CD8-positive, alpha-beta memory T cell (primary cell): ENCODE measurements around the gene RAET1E. TPM values are rescaled to one million over a fixed set of nuclear protein-coding genes. Genes with fewer than 3 reads are reported as not detected.

Experiments used
- CTCF ChIA-PET: fragments of 350-600 bp; sonication (Branson Sonifier 250); formaldehyde crosslinking; loops from one replicate; lab custom pipeline; 2021; ENCODE audit warnings: antibody characterized with exemption; lab: Charles Lee
- POLR2A ChIA-PET: fragments of 350-600 bp; sonication (Branson Sonifier 250); formaldehyde crosslinking; loops from one replicate; lab custom pipeline; 2021; ENCODE audit warnings: antibody characterized with exemption; lab: Charles Lee
- DNase-seq, 5 donors: peaks; one replicate each; pipeline versions ENCODE4 v3.0.0 to v3.0.0-alpha.2; 2020 to 2022; ENCODE audit warnings: mixed read lengths in 1 of 5
- H3K27ac ChIP-seq: one replicate; pipeline ENCODE4 v1.7.0; 2013; ENCODE audit warnings: low read depth, mild to moderate bottlenecking, low read length, moderate library complexity
- H3K27me3 ChIP-seq: 2 replicates; pipeline ENCODE4 v1.7.0; 2013; ENCODE audit warnings: low read length, mild to moderate bottlenecking; ENCODE audit not compliant: insufficient read depth, poor library complexity, severe bottlenecking
- H3K36me3 ChIP-seq: 2 replicates; pipeline ENCODE4 v1.7.0; 2013; ENCODE audit warnings: mild to moderate bottlenecking, low read length, moderate library complexity; ENCODE audit not compliant: insufficient read depth
- H3K4me1 ChIP-seq: 2 replicates; pipeline ENCODE4 v1.7.0; 2013; ENCODE audit warnings: mild to moderate bottlenecking, low read length, moderate library complexity; ENCODE audit not compliant: insufficient read depth
- H3K4me3 ChIP-seq: 2 replicates; pipeline ENCODE4 v1.7.0; 2013; ENCODE audit warnings: mild to moderate bottlenecking, low read length
- H3K9me3 ChIP-seq: 2 replicates; pipeline ENCODE4 v1.7.0; 2013; ENCODE audit warnings: mild to moderate bottlenecking, low read length
- H3K27ac Mint-ChIP-seq, 8 donors: one replicate each; pipeline ENCODE4 v1.8.0; 2020 to 2021; ENCODE audit warnings: mixed read lengths in 8 of 8, mild to moderate bottlenecking in 6 of 8, inconsistent platforms in 3 of 8, moderate library complexity in 3 of 8
- H3K27me3 Mint-ChIP-seq, 2 donors: one replicate each; pipeline ENCODE4 v1.8.0; 2020 to 2021; ENCODE audit warnings: mixed read lengths in 2 of 2, mild to moderate bottlenecking in 1 of 2, moderate library complexity in 1 of 2
- H3K36me3 Mint-ChIP-seq, 3 donors: one replicate each; pipeline ENCODE4 v1.8.0; 2020 to 2021; ENCODE audit warnings: mixed read lengths in 3 of 3, inconsistent platforms in 1 of 3, mild to moderate bottlenecking in 1 of 3
- H3K4me1 Mint-ChIP-seq, 3 donors: one replicate each; pipeline ENCODE4 v1.8.0; 2020 to 2021; ENCODE audit warnings: mixed read lengths in 3 of 3, inconsistent platforms in 1 of 3, mild to moderate bottlenecking in 1 of 3
- H3K4me3 Mint-ChIP-seq, 7 donors: one replicate each; pipeline ENCODE4 v1.8.0; 2020 to 2021; ENCODE audit warnings: mixed read lengths in 7 of 7, mild to moderate bottlenecking in 6 of 7, moderate library complexity in 4 of 7, inconsistent platforms in 2 of 7
- H3K9me3 Mint-ChIP-seq, 5 donors: one replicate each; pipeline ENCODE4 v1.8.0; 2020 to 2022; ENCODE audit warnings: mixed read lengths in 5 of 5, mild to moderate bottlenecking in 3 of 5, moderate library complexity in 2 of 5, inconsistent platforms in 1 of 5
- polyA plus RNA-seq: library from polyadenylated mRNA; unstranded; fragments of 300-500 nt; fragmentation: Illumina TruSeq; gene quantifications from one replicate; pipeline ENCODE4 v1.2.3, GENCODE V29; 2021
- total RNA-seq, 2 experiments: library from RNA; stranded (reverse); gene quantifications; one replicate each; pipeline ENCODE4 v1.2.3, GENCODE V29; 2021

Gene RAET1E
- total and polyA plus RNA-seq, 3 experiments from 2014 or later: not detected

DNA sequence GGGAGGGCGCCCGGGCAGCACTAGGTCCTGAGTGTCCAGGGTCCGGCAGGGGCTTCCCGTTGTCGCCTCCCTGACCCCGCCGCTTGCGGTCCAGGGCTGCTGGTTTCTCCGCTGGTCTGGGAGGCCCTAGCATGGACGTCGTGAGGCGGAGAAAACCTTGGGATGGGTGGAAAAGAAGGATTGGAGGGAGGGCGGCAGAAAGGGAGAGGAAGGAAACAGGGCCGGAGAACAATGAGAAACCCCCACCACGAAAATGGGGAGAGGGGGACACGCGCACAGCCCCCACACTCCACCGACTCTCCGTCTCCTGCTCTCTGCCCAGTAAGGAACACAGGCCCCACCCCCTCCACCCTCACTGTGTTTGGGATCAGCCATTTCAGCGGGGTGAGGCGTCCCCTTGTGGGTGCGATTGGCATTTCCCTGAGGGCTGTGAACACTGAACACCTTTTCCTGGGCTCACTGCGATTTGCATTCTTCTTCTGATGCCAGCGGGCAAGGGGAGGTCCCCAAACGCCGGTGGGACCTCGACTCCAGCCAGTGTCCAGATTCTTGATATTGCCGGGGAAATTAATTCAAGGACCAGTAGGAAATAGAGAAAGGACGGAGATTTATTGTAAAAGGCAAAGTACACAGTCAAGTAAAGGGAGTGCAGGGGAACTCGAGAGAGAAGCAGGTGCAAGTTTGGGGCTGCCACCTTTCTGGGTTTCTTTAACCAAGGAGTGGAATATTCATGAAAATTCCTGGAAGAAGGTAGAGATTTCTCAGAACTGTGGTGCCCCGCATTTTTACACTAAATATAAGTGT lies 28.3 kb upstream of the RAET1E start:
- H3K27me3 ChIP-seq: peaks cover 55% of the 10 kb centered on the region
- peak overlapping the region; percentile 19 for H3K4me3 ChIP-seq
- DNase-seq: peak; percentile 39 to 79 (median 56)
- no peaks in the 10 kb centered on the region for H3K9me3 ChIP-seq
- ChIA-PET CTCF (interaction anchor here (0.9 to 1.2 kb wide), 2 partner anchors 10 to 86 kb away, joined by 3 read pairs; no protein-coding TSS in a partner anchor), POLR2A (no interaction called here)
- H3K27ac Mint-ChIP-seq: peak overlapping the region in 2 of 8 donors; percentile 15 to 82
- peaks cover 20% of the 10 kb centered on the region for H3K4me1 ChIP-seq
- H3K36me3 Mint-ChIP-seq: no peaks in the 10 kb centered on the region
- H3K27me3 Mint-ChIP-seq: peaks cover 79 to 91% of the 10 kb centered on the region in 2 donors
- H3K4me3 Mint-ChIP-seq: peak overlapping the region in 1 of 7 donors; percentile 6
- H3K9me3 Mint-ChIP-seq: peaks cover 0 to 2% (median 0%) of the 10 kb centered on the region in 5 donors
- H3K36me3 ChIP-seq: no peaks in the 10 kb centered on the region
- no peak overlapping the region for H3K27ac ChIP-seq
- peaks cover 25 to 37% (median 26%) of the 10 kb centered on the region in 3 donors for H3K4me1 Mint-ChIP-seq

DNA sequence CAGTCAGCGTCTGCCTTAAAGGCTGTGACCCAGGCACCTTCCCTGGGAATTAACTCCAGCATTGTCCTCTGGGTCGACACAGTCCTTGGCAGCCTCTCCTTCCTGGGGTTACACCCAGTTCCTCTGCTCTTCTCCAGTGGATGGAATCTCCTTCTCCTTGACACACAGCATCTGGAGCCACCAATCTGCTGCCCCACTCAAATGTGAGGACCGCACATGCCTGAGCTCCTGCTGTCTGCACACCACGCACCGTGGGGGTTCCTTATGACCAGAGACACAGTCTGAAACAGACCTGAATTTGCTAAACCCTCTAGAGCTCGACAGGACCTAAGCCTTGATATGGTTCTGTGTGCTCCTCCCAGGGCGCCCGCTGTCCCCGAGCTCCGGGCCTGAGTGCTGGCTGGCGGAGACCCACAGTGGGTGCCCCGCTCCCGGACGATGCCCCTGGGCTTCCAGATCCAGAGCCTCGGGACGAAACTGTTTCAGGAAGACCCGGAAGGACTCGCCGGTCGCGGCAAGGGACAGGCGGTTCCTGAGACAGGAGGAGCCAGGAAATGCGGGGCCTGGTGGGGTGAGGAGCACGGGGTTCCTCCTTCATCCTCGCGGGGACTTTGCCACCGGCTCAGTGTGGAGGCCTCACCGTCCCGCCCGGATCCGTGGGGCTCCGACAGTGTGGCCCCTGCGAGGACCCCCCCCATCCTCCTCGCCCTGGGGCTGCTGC lies 27.5 kb upstream of the RAET1E start:
- Histone ChIP-seq H3K4me3 (no peak overlapping the region), H3K27me3 (peaks cover 59% of the 10 kb centered on the region)
- peaks cover 81 to 91% of the 10 kb centered on the region in 2 donors for H3K27me3 Mint-ChIP-seq

GRCh38 chr6:149924933-149925252 lies 27.0 kb upstream of the RAET1E start:
- peaks cover 82 to 91% of the 10 kb centered on the region in 2 donors for H3K27me3 Mint-ChIP-seq
- Histone ChIP-seq H3K27ac (no peak overlapping the region), H3K9me3 (no peaks in the 10 kb centered on the region), H3K4me3 (no peak overlapping the region), H3K36me3 (no peaks in the 10 kb centered on the region), H3K4me1 (peaks cover 20% of the 10 kb centered on the region), H3K27me3 (peaks cover 59% of the 10 kb centered on the region)
- ChIA-PET POLR2A (no interaction called here), CTCF (interaction anchor here (0.9 to 1.2 kb wide), 3 partner anchors 9 to 85 kb away, joined by 3 to 4 read pairs (median 3); no protein-coding TSS in a partner anchor)
- H3K4me1 Mint-ChIP-seq: peaks cover 25 to 37% (median 26%) of the 10 kb centered on the region in 3 donors
- no peak overlapping the region for H3K27ac Mint-ChIP-seq
- DNase-seq: no peak
- peaks cover 0 to 2% (median 0%) of the 10 kb centered on the region in 5 donors for H3K9me3 Mint-ChIP-seq
- peak overlapping the region in 2 of 7 donors; percentile 5 to 27 for H3K4me3 Mint-ChIP-seq
- H3K36me3 Mint-ChIP-seq: no peaks in the 10 kb centered on the region

More for the DNA sequence above, 27.5 kb upstream of the RAET1E start:
- Mint-ChIP-seq H3K4me1 (peaks cover 25 to 37% (median 26%) of the 10 kb centered on the region in 3 donors), H3K27ac (no peak overlapping the region), H3K4me3 (peak overlapping the region in 4 of 7 donors; percentile 19 to 64 (median 34)), H3K36me3 (no peaks in the 10 kb centered on the region), H3K9me3 (peaks cover 0 to 2% (median 0%) of the 10 kb centered on the region in 5 donors)
- no peaks in the 10 kb centered on the region for H3K36me3 ChIP-seq
- H3K27ac ChIP-seq: no peak overlapping the region
- peaks cover 20% of the 10 kb centered on the region for H3K4me1 ChIP-seq
- POLR2A ChIA-PET: no interaction called here
- CTCF ChIA-PET: interaction anchor here (0.9 to 1.2 kb wide), 3 partner anchors 10 to 85 kb away, joined by 3 to 4 read pairs (median 3); no protein-coding TSS in a partner anchor
- no peaks in the 10 kb centered on the region for H3K9me3 ChIP-seq
- no peak for DNase-seq

- H3K27me3 ChIP-seq: peaks cover 53% of the 10 kb centered on the region
- CTCF ChIA-PET: interaction anchor here (1.0 to 1.2 kb wide), 2 partner anchors 16 to 84 kb away, joined by 3 to 4 read pairs; no protein-coding TSS in a partner anchor
- peak overlapping the region in 6 of 7 donors; percentile 21 to 90 (median 42) for H3K4me3 Mint-ChIP-seq
These were observed 26.5 kb upstream of the RAET1E start for GRCh38 chr6:149924206-149924932.

GRCh38 chr6:149923327-149923986 lies 25.5 kb upstream of the RAET1E start:
- peaks cover 20% of the 10 kb centered on the region for H3K4me1 ChIP-seq
- Mint-ChIP-seq H3K9me3 (peaks cover 0 to 2% (median 0%) of the 10 kb centered on the region in 5 donors), H3K36me3 (no peaks in the 10 kb centered on the region), H3K27ac (peak overlapping the region in 2 of 8 donors; percentile 53 to 74), H3K4me1 (peaks cover 25 to 37% (median 26%) of the 10 kb centered on the region in 3 donors), H3K27me3 (peaks cover 74 to 82% of the 10 kb centered on the region in 2 donors), H3K4me3 (peak overlapping the region; percentile 34 to 93 (median 88))
- peaks cover 47% of the 10 kb centered on the region for H3K27me3 ChIP-seq
- CTCF ChIA-PET: no interaction called here
- peak overlapping the region; percentile 81 for H3K4me3 ChIP-seq
- DNase-seq: no peak
- no peaks in the 10 kb centered on the region for H3K36me3 ChIP-seq
- POLR2A ChIA-PET: no interaction called here
- H3K9me3 ChIP-seq: no peaks in the 10 kb centered on the region
- no peak overlapping the region for H3K27ac ChIP-seq

More at GRCh38 chr6:149924206-149924932, 26.5 kb upstream of the RAET1E start:
- DNase-seq: no peak
- Mint-ChIP-seq H3K36me3 (no peaks in the 10 kb centered on the region), H3K27ac (no peak overlapping the region), H3K27me3 (peaks cover 81 to 87% of the 10 kb centered on the region in 2 donors), H3K9me3 (peaks cover 0 to 2% (median 0%) of the 10 kb centered on the region in 5 donors), H3K4me1 (peaks cover 25 to 37% (median 26%) of the 10 kb centered on the region in 3 donors)
- Histone ChIP-seq H3K36me3 (no peaks in the 10 kb centered on the region), H3K4me3 (no peak overlapping the region), H3K4me1 (peaks cover 20% of the 10 kb centered on the region), H3K27ac (no peak overlapping the region), H3K9me3 (no peaks in the 10 kb centered on the region)
- POLR2A ChIA-PET: no interaction called here

DNA sequence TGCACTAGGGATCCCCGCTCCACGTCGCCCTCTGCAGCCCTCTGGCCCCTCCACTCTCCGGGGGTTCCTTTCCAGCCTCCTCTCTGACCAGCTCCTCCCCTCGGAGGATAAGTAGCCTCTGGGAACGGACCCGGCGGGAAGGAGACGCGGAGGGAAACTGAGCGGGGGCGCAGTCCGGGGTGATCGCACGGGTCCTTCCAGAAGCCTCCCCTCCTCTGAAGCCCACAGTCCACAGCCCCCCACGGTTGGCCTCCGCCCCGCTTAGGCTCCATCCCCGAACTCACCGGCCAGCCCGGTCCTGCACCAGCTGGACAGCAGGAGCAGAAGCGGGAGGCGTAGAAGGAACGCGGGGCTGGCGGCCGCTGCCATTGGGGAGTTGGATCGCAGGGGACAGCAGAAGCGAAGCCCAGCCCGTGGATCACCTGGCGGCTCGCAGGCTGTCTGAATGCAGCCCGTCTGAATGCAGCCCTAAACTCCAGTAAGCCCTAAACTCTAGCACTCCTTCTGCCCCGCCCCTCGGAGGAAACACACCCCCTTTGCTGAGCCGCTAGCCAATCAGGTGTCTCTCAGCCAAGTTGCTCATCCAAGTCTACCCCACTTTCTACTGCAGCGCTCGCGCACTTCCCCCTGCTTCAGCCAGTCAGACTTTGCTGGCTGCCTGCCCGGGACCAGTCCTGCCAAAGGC lies 24.9 kb upstream of the RAET1E start, which contains the start of gene RAET1G:
TSS of gene RAET1G (minus strand) at position 480 of the 685 bp plus-strand sequence. CDS start at position 369, 111 bp downstream.
- H3K4me3 Mint-ChIP-seq: peak within 1 kb of the TSS; percentile 49 to 93 (median 88)
- H3K27me3 ChIP-seq: peaks cover 47% of the 10 kb centered on the region
- peak; percentile 70 to 86 (median 76) for DNase-seq
- H3K4me3 ChIP-seq: peak within 1 kb of the TSS; percentile 81
- H3K36me3 Mint-ChIP-seq: no peaks in the 10 kb centered on the region
- H3K4me1 ChIP-seq: peaks cover 20% of the 10 kb centered on the region
- CTCF ChIA-PET: no interaction called here
- peaks cover 68 to 79% of the 10 kb centered on the region in 2 donors for H3K27me3 Mint-ChIP-seq
- peaks cover 25 to 37% (median 26%) of the 10 kb centered on the region in 3 donors for H3K4me1 Mint-ChIP-seq
- peaks cover 0 to 2% (median 0%) of the 10 kb centered on the region in 5 donors for H3K9me3 Mint-ChIP-seq
- POLR2A ChIA-PET: no interaction called here
- H3K27ac Mint-ChIP-seq: peak within 1 kb of the TSS in 4 of 8 donors; percentile 2 to 74 (median 42)
- no peaks in the 10 kb centered on the region for H3K9me3 ChIP-seq
- no peaks in the 10 kb centered on the region for H3K36me3 ChIP-seq
- no peak within 1 kb of the TSS for H3K27ac ChIP-seq
